NB4 (cell line): Measurements from ENCODE around the gene RAB33B.

Experiments
- DNase-seq: peaks from one replicate; pipeline ENCODE4 v3.0.0; 2010; ENCODE audit warnings: low read depth
- H3K4me3 ChIP-seq: one replicate; pipeline ENCODE4 v1.5.1; 2011; ENCODE audit warnings: mild to moderate bottlenecking, low read depth, low read length, moderate library complexity
- CTCF ChIP-seq: IDR thresholded peaks from one replicate; pipeline ENCODE4 v1.5.1; 2012; ENCODE audit warnings: low read depth, low read length
- MAX ChIP-seq: IDR thresholded peaks from 2 replicates; pipeline ENCODE4 v1.6.1; 2011; ENCODE audit warnings: low read depth, low read length
- MYC ChIP-seq: IDR thresholded peaks from 2 replicates; pipeline ENCODE4 v1.6.1; 2011; ENCODE audit warnings: low read depth, low read length
- POLR2A ChIP-seq: IDR thresholded peaks from 2 replicates; pipeline ENCODE4 v1.6.1; 2011; ENCODE audit warnings: mild to moderate bottlenecking; ENCODE audit not compliant: insufficient read length; ENCODE audit errors: extremely low read depth

The RAB33B gene

GRCh38 chr4:139469869-139470268, 15.9 kb downstream of the RAB33B start:
- TF ChIP-seq POLR2A (no peak), CTCF (no peak), MYC (no peak), MAX (no peak)
- DNase-seq, result no peak
- H3K4me3 ChIP-seq, result no peak overlapping the region

GRCh38 chr4:139470295-139470694, 16.4 kb downstream of the RAB33B start:
- TF ChIP-seq MYC (no peak), CTCF (no peak), MAX (no peak), POLR2A (no peak)
- no peak for DNase-seq

GRCh38 chr4:139470997-139471665, 17.2 kb downstream of the RAB33B start:
- TF ChIP-seq POLR2A (no peak), MAX (no peak), MYC (no peak), CTCF (no peak)
- DNase-seq, result no peak
- H3K4me3 ChIP-seq, result no peak overlapping the region

More at GRCh38 chr4:139470295-139470694, 16.4 kb downstream of the RAB33B start:
- no peak overlapping the region for H3K4me3 ChIP-seq

- TF ChIP-seq MYC, result no peak
- TF ChIP-seq POLR2A, result no peak
- no peak for DNase-seq
- H3K4me3 ChIP-seq, result no peak overlapping the region
These were observed 18.9 kb downstream of the RAB33B start for GRCh38 chr4:139472852-139473251.

- H3K4me3 ChIP-seq, result no peak overlapping the region
- DNase-seq, result no peak
- TF ChIP-seq MYC (no peak), CTCF (no peak), MAX (no peak), POLR2A (no peak)
These were observed 22.4 kb downstream of the RAB33B start for GRCh38 chr4:139476363-139476762.

- no peak overlapping the region for H3K4me3 ChIP-seq
- TF ChIP-seq POLR2A, result no peak
- TF ChIP-seq MYC, result no peak
- no peak for TF ChIP-seq MAX
- TF ChIP-seq CTCF, result no peak
- no peak for DNase-seq
These were observed 27.5 kb downstream of the RAB33B start for GRCh38 chr4:139481465-139481864.
